Stimulated activated CD4-positive, alpha-beta T cell treated with anti-CD3 and anti-CD28 coated beads, Interleukin-12 subunit alpha, Interleukin-12 subunit beta, amount 100 ng/mL, for 48 hours (primary cell): ENCODE data around the gene ZNF701.
A peak's percentile ranks its signal among the peaks of the same experiment; 100 is the strongest.
"Not testable (repeated sequence)": the region's sequence is repeated elsewhere in the genome, so short reads cannot be mapped to it uniquely, and the experiment has no call there.

ENCODE experiments used
- DNase-seq, 3 donors: peaks; one replicate each; pipeline ENCODE4 v3.0.0-alpha.2; 2020; ENCODE audit warnings: low read depth in 2 of 3, low spot score in 1 of 3

ZNF701 gene

GRCh38 chr19:52570000-52570861 lies at the start of gene ZNF701:
Gene ZNF701, plus strand, starts transcription at chr19:52570287. Its CDS starts 3,861 bp downstream, at chr19:52574148.
- DNase-seq, result peak; percentile 88 to 96 (median 93)

GRCh38 chr19:52522551-52522950 lies 47.5 kb upstream of the ZNF701 start:
- DNase-seq, result no peak

DNA sequence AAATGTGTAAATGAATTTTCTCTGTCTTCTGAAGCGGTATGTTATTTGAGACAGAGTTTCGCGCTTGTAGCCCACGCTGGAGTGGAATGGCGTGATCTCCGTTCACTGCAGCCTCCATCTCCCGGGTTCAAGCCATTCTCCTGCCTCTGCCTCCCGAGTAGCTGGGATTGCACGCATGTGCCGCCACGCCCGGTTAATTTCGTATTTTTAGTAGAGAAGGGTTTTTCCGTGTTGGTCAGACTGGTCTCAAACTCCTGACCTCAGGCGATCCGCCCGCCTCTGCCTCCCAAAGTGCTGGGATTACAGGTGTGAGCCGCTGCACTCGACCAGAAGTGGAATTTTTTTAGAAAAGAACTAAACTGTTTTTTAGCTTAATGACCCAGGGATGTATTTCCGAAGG lies 46.0 kb upstream of the ZNF701 start:
- DNase-seq, result no peak

DNA sequence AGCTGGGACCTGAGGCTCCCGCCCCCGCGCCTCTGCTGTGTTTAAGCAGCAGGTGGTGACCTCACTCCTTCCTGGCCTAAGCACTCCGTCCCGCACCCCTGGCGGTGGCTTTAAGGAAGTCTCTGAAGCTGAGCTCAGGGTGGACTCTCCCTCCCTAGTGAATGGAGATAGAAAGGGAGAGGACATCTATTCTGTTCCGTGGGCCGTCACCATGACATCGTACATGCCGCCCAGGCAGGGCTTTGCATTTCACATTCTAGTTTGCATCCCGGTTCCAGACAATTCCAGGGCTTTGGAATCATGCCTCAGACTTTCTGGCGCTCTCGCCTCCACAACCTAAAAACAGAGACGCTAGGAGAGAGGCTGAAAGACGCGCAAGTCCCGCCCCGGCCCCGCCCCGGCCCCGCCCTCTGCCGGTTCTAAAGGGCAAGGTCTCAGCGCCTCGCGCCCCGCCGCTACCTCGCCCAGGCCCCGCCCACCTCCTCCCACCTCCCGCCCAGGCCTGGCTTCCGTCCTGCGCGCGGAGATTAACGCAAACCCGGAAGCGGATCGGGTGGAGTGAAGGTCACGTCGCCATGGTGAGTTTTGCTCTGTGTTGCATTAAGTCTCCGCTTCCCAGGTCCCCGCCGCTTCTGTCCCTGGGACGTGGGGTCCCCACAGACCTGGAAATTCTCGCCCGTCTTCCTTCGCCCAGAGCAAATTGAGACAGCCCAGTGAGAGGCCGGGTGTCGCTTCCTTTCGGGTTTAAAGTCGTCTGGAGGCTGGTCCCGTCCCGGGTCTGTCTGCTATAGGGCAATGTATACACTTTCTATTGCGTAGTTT lies 42.7 kb upstream of the ZNF701 start, which contains the start of gene ZNF808:
ZNF808 (plus strand) TSS at position 535 of the 822 bp plus-strand sequence. CDS start 15,617 bp downstream, outside the sequence.
- DNase-seq, result peak; percentile 93 to 98 (median 95)

GRCh38 chr19:52527956-52528351 lies 42.1 kb upstream of the ZNF701 start:
- no peak for DNase-seq

DNA sequence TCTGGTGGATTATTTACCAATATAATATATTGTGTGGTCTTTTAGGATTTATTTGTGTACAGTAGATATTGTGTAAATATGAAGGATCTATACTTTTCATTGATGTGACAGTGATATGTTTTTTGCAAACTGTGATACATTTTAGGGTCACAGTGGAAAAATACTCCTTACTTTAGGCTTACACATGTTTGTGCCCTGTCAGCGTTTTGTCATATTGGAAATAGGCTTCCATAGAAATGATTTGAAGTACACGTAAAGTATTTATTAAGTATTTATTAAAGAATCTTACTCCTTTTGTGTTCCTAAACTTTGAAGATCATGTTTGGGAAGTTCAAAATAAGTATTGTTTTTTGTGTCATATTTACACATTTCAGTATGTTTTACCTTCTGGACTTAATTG lies 37.6 kb upstream of the ZNF701 start:
- no peak for DNase-seq

DNA sequence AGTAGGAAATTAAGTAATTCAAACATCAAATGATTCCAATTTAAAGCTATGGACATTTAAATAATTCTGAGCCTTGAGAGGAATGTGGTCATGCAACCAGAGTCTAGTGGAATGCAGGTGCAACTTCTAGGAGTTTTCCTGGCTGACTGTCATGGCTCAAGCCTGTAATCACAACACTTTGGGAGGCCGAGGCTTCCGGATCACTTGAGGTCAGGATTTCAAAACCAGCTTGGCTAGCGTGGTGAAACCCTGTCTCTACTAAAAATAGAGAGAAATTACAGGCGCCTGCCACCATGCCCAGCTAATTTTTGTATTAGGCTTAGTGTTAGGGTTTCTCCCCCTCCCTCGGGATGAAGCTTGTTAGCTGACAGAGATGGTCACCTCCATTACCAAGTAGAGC lies 36.2 kb upstream of the ZNF701 start:
- no peak for DNase-seq

- DNase-seq, result not testable (repeated sequence)
Measured at GRCh38 chr19:52535385-52535770, 34.7 kb upstream of the ZNF701 start.

- peak; percentile 79 to 90 (median 87) for DNase-seq
Measured at GRCh38 chr19:52535771-52536447, 34.2 kb upstream of the ZNF701 start.

DNA sequence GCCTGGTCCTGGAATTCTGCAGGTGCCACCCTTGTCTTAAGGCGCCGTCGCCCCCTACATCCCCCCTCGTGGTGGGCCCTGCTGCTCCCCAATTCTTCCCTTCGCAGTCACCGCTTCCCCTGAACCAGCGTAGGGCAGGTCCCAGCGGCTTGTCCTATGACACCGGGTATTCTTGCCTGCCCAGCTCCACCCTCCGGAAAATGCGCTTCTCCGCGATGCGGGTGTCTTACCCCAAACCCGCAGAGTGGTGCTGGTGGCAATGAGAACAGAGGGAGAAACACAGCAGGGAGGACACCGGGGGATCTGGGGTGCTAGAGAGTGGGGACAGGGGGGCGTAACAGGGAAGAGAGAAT lies 33.7 kb upstream of the ZNF701 start:
- DNase-seq, result peak in 2 of 3 donors; percentile 6 to 42

- not testable (repeated sequence) for DNase-seq
Measured at GRCh38 chr19:52538815-52539214, 31.3 kb upstream of the ZNF701 start.

GRCh38 chr19:52541176-52541575 lies 28.9 kb upstream of the ZNF701 start:
- not testable (repeated sequence) for DNase-seq

GRCh38 chr19:52541608-52542007 lies 28.5 kb upstream of the ZNF701 start:
- no peak for DNase-seq

DNA sequence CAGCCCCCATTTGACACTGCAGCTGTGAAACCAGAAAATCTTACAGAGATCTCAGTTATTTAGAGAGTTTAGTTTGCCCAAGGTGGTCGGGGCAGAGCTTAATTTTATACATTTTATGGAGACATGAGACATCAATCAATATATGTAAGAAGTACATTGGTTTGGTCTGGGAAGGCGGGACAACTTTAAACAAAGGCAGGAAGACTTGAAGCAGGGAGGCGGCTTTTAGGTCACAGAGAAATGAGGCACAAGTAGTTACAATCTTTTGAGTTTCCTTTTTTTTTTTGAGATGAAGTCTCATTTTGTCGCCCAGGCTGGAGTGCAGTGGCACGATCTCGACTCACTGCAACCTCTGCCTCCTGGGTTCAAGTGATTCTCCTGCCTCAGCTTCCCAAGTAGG lies 27.5 kb upstream of the ZNF701 start:
- DNase-seq, result not testable (repeated sequence)

GRCh38 chr19:52542984-52543664 lies 27.0 kb upstream of the ZNF701 start:
- peak in 1 of 3 donors; percentile 9 for DNase-seq

GRCh38 chr19:52554216-52554971 lies 15.7 kb upstream of the ZNF701 start:
- no peak for DNase-seq

GRCh38 chr19:52557231-52557995 lies 12.7 kb upstream of the ZNF701 start:
- DNase-seq, result no peak

DNA sequence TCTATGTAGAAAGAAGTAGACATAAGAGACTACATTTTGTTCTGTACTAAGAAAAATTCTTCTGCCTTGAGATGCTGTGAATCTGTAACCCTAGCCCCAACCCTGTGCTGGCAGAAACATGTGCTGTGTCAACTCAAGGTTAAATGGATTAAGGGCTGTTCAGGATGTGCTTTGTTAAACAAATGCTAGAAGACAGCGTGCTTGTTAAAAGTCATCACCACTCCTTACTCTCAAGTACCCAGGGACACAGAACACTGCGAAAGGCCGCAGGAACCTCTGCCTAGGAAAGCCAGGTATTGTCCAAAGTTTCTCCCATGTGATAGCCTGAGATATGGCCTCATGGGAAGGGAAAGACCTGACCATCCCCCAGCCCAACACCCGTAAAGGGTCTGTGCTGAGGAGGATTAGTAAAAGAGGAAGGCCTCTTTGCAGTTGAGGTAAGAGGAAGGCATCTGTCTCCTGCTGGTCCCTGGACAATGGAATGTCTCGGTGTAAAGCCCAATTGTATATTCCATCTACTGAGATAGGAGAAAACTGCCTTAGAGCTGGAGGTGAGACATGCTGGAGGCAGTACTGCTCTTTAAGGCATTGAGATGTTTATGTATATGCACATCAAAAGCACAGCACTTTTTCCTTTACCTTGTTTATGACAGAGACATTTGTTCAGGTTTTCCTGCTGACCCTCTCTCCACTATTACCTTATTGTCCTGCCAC lies 11.2 kb upstream of the ZNF701 start:
- DNase-seq, result not testable (repeated sequence)

DNA sequence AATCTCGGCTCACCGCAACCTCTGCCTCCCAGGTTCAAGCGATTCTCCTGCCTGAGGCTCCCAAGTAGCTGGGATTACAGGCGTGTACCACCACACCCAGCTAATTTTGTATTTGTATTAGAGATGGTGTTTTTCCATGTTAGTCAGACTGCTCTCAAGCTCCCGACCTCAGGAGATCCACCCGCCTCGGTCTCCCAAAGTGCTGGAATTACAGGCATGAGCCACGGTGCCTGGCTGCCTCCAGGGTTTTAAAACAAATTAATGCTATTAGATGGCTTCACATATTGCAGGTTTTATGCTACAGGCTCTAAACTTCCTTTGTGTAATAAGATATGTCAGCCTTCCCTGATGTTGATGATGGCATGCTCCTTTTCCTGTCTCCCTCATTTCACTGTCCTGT lies 8.5 kb upstream of the ZNF701 start:
- DNase-seq, result not testable (repeated sequence)
